GM12891 (cell line): ENCODE measurements around the gene TKT.

Experiments
- DNase-seq: peaks from one replicate; pipeline ENCODE4 v3.0.0; 2011; ENCODE audit warnings: low spot score; ENCODE audit not compliant: insufficient read length
- FAIRE-seq: peaks from 2 replicates; lab custom pipeline; 2011; peaks lifted over from hg19 to GRCh38; lab: Jason Lieb, UNC
- PAX5 ChIP-seq: IDR thresholded peaks from 2 replicates; pipeline ENCODE4 v1.6.1; 2011; ENCODE audit warnings: low read length, moderate library complexity, mild to moderate bottlenecking; ENCODE audit not compliant: insufficient read depth, severe bottlenecking
- POLR2A ChIP-seq: IDR thresholded peaks from 2 replicates; pipeline ENCODE4 v1.6.1; 2011; ENCODE audit warnings: low read depth, low read length, control low read depth
- POLR2AphosphoS5 ChIP-seq: IDR thresholded peaks from 2 replicates; pipeline ENCODE4 v1.6.1; 2011; ENCODE audit warnings: low read depth, low read length, control low read depth
- POU2F2 ChIP-seq: IDR thresholded peaks from 2 replicates; pipeline ENCODE4 v1.6.1; 2011; ENCODE audit warnings: low read depth, mild to moderate bottlenecking, control low read depth, low read length, moderate library complexity
- SPI1 ChIP-seq: IDR thresholded peaks from 2 replicates; pipeline ENCODE4 v1.6.1; 2011; ENCODE audit warnings: low read depth, low read length, control low read depth
- TAF1 ChIP-seq: IDR thresholded peaks from 2 replicates; pipeline ENCODE4 v1.6.1; 2011; ENCODE audit warnings: low read depth, low read length, control low read depth

The TKT gene

DNA sequence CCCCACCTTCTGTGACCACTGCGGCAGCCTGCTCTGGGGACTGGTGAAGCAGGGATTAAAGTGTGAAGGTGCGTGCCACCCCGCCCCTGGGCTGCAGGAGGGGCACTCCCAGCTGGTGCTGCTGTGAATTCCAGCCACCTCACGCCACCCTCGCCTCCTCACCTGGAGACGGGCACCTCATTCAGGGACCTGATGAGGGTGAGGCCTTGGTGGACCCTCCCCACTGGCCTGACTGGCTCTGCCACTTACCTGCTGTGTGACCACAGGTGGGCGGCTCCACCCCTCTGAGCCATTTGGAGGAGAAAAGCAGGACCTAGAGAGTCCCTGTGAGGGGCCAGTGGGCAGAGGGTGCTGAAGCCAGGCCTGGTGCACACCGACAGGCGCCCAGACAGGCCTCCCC, 72.3 kb downstream of the TKT start:
- TF ChIP-seq PAX5 (no peak), POLR2A (no peak), POLR2AphosphoS5 (no peak), TAF1 (no peak), SPI1 (no peak), POU2F2 (no peak)
- DNase-seq (no peak), FAIRE-seq (no peak)

- FAIRE-seq = no peak
- TF ChIP-seq TAF1 (no peak), POLR2AphosphoS5 (no peak), PAX5 (no peak), POLR2A (no peak), POU2F2 (no peak), SPI1 (no peak)
- DNase-seq = no peak
These were observed 73.0 kb downstream of the TKT start for GRCh38 chr3:53182764-53183355.

DNA sequence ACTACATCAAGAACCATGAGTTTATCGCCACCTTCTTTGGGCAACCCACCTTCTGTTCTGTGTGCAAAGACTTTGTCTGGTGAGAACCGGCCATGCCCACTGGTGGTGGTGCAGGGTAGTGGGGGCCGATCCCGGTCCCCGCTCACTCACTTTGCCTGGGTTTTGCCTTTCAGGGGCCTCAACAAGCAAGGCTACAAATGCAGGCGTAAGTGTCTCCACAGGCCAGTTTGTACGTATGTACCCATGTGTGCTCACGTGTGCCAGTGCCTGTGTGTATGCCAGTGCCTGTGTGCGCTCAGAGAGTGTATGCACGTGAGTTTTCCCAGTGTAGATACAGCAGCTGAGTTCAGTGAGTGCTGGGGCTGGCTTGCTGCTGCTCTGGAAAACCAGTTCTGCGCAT, 74.3 kb downstream of the TKT start:
- TF ChIP-seq POU2F2 = no peak
- TF ChIP-seq POLR2AphosphoS5 = no peak
- TF ChIP-seq POLR2A = no peak
- TF ChIP-seq SPI1 = no peak
- no peak for TF ChIP-seq PAX5
- TF ChIP-seq TAF1 = no peak
- FAIRE-seq (no peak), DNase-seq (no peak)

DNA sequence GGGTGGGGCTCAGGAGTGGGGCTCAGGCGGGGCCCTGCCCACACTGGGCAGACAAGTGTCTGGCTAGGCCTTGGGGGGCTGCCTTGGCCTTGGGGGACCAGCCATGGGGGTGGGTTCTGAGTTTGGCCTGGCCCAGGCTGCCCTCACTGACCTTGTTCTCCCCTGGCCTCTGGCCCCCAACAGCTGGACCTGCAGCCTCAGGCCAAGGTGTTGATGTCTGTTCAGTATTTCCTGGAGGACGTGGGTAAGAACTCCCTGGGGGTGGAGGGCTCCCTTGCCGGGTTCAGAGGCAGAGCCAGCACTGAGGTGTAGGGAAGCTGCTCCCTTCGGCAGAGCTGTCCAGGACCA, 74.8 kb downstream of the TKT start:
- no peak for DNase-seq
- TF ChIP-seq POLR2AphosphoS5 (no peak), POU2F2 (no peak), SPI1 (no peak), POLR2A (no peak), TAF1 (no peak), PAX5 (no peak)
- no peak for FAIRE-seq

DNA sequence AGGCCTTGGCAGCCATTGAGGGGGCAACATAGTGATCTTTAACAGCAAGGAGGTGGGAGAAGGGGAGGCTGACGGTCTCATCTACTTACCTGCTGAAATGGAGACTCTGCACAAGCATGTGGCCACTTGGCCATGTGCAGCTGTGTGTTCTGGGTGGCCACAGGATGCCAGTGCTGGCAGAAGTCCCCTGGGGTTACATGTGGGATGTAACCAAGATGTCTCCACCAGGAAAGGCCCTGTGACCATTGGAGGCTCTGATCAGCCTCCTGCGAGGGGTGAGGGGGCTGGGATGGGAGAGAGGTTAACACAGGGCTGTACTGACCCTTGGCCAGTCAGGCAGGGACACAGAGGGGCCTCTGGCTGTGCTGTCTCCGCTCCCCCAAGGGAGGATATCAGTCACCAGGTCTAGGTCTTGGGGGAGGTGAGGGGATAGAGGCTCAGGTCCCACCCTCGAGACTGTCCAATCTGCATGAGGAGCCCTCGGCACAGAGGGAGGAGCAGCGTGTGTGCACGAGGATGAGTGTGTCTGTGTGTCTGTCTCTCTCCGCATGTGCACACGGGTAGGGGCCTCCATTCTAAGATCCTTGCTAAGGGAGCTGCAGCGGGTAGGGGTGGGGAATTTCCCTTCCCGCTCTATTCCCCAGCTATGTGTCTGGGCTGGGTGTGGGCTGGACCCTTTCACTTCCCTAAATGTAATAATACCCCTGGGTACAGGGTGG, 75.4 kb downstream of the TKT start:
- FAIRE-seq (peak; percentile 99), DNase-seq (peak; percentile 84)
- TF ChIP-seq POLR2A = peak; percentile 31; the same call in 1 of the 2 replicates
- TF ChIP-seq SPI1 = peak; percentile 99
- peak; percentile 81; the same call in 1 of the 2 replicates for TF ChIP-seq POU2F2
- no peak for TF ChIP-seq POLR2AphosphoS5

DNA sequence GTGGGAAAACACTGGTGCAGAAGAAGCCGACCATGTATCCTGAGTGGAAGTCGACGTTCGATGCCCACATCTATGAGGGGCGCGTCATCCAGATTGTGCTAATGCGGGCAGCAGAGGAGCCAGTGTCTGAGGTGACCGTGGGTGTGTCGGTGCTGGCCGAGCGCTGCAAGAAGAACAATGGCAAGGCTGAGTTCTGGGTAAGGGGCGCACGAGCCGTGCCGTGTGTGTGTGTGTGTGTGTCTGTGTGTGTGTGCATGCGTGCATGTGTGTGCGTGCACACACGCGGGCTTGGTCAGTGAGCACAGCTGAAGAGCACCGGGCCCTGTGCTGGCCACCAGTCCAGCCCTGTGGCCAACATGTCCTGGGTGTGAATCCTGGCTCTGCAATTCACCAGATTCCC, 76.2 kb downstream of the TKT start:
- no peak for DNase-seq
- FAIRE-seq = no peak
- TF ChIP-seq SPI1 (no peak), TAF1 (no peak), POLR2AphosphoS5 (0 out of 2 replicates have a peak, but pooled peaks have one; percentile 15), PAX5 (no peak), POLR2A (no peak)

- TF ChIP-seq POLR2A (no peak), SPI1 (no peak)
- DNase-seq = no peak
- FAIRE-seq = no peak
These were observed 77.6 kb downstream of the TKT start for GRCh38 chr3:53178246-53178645.

DNA sequence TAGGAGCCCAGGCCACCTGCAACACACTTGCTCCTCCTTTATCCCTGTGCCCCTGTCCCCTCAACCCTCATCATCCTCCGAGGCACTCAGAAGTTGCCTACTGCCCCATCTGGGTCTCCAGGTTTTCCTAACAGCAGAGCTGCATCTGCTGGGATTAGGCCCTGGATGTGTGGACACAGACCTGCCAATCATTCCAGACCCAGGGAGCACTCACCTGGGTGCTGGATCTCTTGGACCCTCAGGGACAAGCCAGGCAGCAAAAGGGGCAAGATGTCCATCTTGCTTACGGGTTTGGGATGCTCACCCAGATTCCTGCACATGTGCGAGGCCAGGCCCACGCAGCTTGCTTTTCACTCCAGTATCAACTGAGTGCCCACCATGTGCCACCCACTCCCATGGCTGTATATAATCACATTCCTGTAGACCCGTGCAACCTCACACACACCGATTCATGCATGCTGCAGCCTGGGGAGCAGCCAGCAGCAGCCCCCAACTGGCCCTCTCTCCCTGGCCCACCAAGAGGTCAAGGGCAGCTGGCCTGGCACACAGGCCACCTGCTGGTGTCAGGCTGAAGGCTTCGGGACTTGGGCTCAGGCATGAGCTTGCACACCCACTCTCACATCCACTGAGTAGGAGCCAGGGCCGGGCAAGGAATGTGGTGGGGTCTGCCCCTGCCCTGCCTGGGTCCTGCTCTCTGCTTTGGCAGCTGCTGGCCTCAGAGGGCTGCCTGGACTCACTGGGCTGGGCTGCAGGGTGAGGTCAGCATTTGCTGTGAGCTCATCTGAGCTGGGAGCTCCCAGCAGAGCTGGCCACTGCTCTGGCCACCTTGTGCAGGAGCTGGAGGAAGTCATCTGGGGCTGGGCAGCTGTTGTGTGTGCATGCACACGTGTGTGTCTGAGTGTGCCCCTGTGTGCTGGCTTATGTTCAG, 79.9 kb downstream of the TKT start:
- DNase-seq = no peak
- no peak for TF ChIP-seq SPI1
- TF ChIP-seq PAX5 = no peak
- no peak for TF ChIP-seq POU2F2
- TF ChIP-seq POLR2AphosphoS5 = no peak
- TF ChIP-seq TAF1 = no peak
- no peak for TF ChIP-seq POLR2A
- peak; percentile 66 for FAIRE-seq
